Fibroblast of lung (primary cell): ENCODE data around the gene MEF2D.
A peak's percentile ranks its signal among the peaks of the same experiment; 100 is the strongest.

Source experiments
- EZH2 ChIP-seq: IDR thresholded peaks from 2 replicates; pipeline ENCODE4 v1.5.1; 2012; ENCODE audit warnings: low read length, control low read depth, mild to moderate bottlenecking; ENCODE audit errors: missing control alignments
- TF ChIP-seq, protein P1 (sequence below), 2 donors: IDR thresholded peaks in 1 of 2; conservative IDR thresholded peaks in 1 of 2; 1 replicate in 1 of 2; 2 replicates in 1 of 2; pipeline ENCODE4 v1.5.1; 2011 to 2012; ENCODE audit warnings: low read length in 2 of 2, control low read depth in 1 of 2, inconsistent platforms in 1 of 2, low read depth in 1 of 2, mild to moderate bottlenecking in 1 of 2

DNA sequence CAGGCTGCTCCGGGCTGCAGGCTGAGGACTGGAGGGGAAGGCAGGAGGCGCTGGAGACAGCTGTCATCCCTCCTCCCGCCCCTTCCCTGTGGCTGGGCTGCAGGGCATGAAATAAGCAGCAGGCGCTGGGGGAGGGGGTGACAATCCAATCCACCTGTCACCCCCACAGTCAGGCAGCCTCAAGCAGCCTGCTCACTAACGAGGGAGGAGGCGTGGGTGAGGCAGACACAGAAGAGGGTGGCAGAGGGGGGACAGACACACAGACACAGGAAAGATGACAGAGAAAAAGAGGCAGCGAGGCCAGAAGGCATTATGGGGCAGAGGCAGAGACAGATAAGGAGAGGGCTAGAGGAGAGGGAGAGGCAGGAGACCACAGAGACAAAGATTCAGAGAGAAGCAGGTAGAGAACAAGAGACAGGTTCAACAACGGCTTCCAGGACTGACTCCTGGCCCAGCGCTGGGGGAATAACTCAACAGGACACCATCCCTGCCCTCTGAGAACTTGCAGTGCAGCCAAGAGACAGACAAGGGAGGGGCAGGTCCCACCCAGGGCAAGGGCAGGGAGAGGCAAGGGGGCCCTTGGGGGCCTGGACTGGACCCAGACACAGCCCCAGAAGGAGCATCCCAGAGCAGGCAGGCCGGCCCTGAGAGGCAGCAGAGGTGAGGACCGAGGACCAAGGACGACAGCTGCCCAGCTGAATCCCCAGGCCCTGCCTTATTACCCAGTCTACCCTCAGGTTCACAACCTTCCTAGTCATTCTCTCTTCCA is 11.2 kb downstream of the MEF2D start:
- TF ChIP-seq, protein P1, sequence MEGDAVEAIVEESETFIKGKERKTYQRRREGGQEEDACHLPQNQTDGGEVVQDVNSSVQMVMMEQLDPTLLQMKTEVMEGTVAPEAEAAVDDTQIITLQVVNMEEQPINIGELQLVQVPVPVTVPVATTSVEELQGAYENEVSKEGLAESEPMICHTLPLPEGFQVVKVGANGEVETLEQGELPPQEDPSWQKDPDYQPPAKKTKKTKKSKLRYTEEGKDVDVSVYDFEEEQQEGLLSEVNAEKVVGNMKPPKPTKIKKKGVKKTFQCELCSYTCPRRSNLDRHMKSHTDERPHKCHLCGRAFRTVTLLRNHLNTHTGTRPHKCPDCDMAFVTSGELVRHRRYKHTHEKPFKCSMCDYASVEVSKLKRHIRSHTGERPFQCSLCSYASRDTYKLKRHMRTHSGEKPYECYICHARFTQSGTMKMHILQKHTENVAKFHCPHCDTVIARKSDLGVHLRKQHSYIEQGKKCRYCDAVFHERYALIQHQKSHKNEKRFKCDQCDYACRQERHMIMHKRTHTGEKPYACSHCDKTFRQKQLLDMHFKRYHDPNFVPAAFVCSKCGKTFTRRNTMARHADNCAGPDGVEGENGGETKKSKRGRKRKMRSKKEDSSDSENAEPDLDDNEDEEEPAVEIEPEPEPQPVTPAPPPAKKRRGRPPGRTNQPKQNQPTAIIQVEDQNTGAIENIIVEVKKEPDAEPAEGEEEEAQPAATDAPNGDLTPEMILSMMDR (conservative IDR thresholded peaks at IDR 0.05 in 1 of 2, IDR thresholded peaks at IDR 0.05 in 1 of 2; ENCODE audit: low read depth in 1 of 2, low read length in 2 of 2): peak in 1 of 2 donors; percentile 30
- TF ChIP-seq EZH2: no peak
